Right ventricle myocardium inferior (tissue), 1 donor: ENCODE measurements around the gene STAT6. TPM values are rescaled to one million over a fixed set of nuclear protein-coding genes. Genes with fewer than 3 reads are reported as not detected.
"Not testable (repeated sequence)": the region's sequence is repeated elsewhere in the genome, so short reads cannot be mapped to it uniquely, and the experiment has no call there.

Experiments used
- ATAC-seq: fragments of 200-7000 bp; cut with Tn5 transposase; one replicate; pipeline ENCODE4 v1.9.1; 2020; ENCODE audit warnings: mild to moderate bottlenecking, moderate library complexity
- DNase-seq: peaks from one replicate; pipeline ENCODE4 v3.0.0; 2021; ENCODE audit errors: missing footprints
- intact Hi-C: fragments of 100-400 bp; cut with DNase I; formaldehyde crosslinking; loops from one replicate; pipeline ENCODE4 v1.11.0; 2022
- total RNA-seq: library from RNA; stranded (reverse); fragmentation: NEBNext Ultra II Directional; extraction: Animal tissue kit (Norgen Biotek cat#: 25700); gene quantifications from one replicate; pipeline ENCODE4 v1.2.1, GENCODE V29; 2021
- donor health status: DM: no; HTN: yes; CAD: no; lungs with severe emphysema.

Gene STAT6
- total RNA-seq, 1 donor from 2014 or later, result 58.3 TPM

- intact Hi-C loops, result loop anchor here (1.0 kb wide), 1 partner anchor 9 kb away; no protein-coding TSS in a partner anchor
Measured at GRCh38 chr12:57078519-57079404, 32.4 kb downstream of the STAT6 start, which contains the start of gene NEMP1. Gene NEMP1 (minus strand): TSS chr12:57078791. CDS start chr12:57078745, 46 bp downstream.

GRCh38 chr12:57073566-57074450 is 37.4 kb downstream of the STAT6 start:
- not testable (repeated sequence) for DNase-seq, ATAC-seq
- intact Hi-C loops, result loop anchor here (2.0 kb wide), 1 partner anchor 107 kb away; no protein-coding TSS in a partner anchor

More at GRCh38 chr12:57078519-57079404, 32.4 kb downstream of the STAT6 start, which contains the start of gene NEMP1:
- DNase-seq (peak; percentile 96), ATAC-seq (peak; percentile 100)

- ATAC-seq (no peak), DNase-seq (no peak)
- intact Hi-C loops, result no loop called here
Measured at GRCh38 chr12:57072661-57073060, 38.5 kb downstream of the STAT6 start.

- ATAC-seq (peak; percentile 94), DNase-seq (peak; percentile 68)
- intact Hi-C loops, result loop anchor here (1.0 kb wide), 1 partner anchor 43 kb away; no protein-coding TSS in a partner anchor
Measured at GRCh38 chr12:57069523-57069922, 41.6 kb downstream of the STAT6 start.

- intact Hi-C loops, result no loop called here
- DNase-seq (no peak), ATAC-seq (no peak)
Measured at GRCh38 chr12:57066245-57066644, 44.9 kb downstream of the STAT6 start.

- DNase-seq (no peak), ATAC-seq (no peak)
- intact Hi-C loops, result loop anchor here (5.0 kb wide), 1 partner anchor 307 kb away; no protein-coding TSS in a partner anchor
Measured at GRCh38 chr12:57063991-57064685, 47.0 kb downstream of the STAT6 start.

GRCh38 chr12:57058454-57058853 is 52.7 kb downstream of the STAT6 start:
- intact Hi-C loops, result loop anchor here (5.0 kb wide), 1 partner anchor 46 kb away; no protein-coding TSS in a partner anchor

GRCh38 chr12:57057067-57057751 is 54.0 kb downstream of the STAT6 start:
- intact Hi-C loops, result loop anchor here (5.0 kb wide), 1 partner anchor 45 kb away; no protein-coding TSS in a partner anchor
- ATAC-seq (no peak), DNase-seq (no peak)

More at GRCh38 chr12:57058454-57058853, 52.7 kb downstream of the STAT6 start:
- ATAC-seq (no peak), DNase-seq (no peak)

GRCh38 chr12:57055824-57056223 is 55.3 kb downstream of the STAT6 start:
- no peak for ATAC-seq
- no peak for DNase-seq
- intact Hi-C loops, result loop anchor here (5.0 kb wide), 1 partner anchor 44 kb away; no protein-coding TSS in a partner anchor

- DNase-seq, ATAC-seq, intact Hi-C loops: not testable (repeated sequence)
Measured at GRCh38 chr12:57053901-57054300, 57.3 kb downstream of the STAT6 start.

GRCh38 chr12:57053146-57053545 is 58.0 kb downstream of the STAT6 start:
- DNase-seq, ATAC-seq, intact Hi-C loops: not testable (repeated sequence)

- DNase-seq (no peak), ATAC-seq (no peak)
- intact Hi-C loops, result no loop called here
Measured at GRCh38 chr12:57051011-57051410, 60.2 kb downstream of the STAT6 start.

GRCh38 chr12:57049890-57050289 is 61.3 kb downstream of the STAT6 start, which contains the start of gene MYO1A:
Gene MYO1A (minus strand): TSS chr12:57050129. CDS start chr12:57048323, 1,806 bp downstream.
- intact Hi-C loops, result no loop called here
- no peak for DNase-seq
- no peak for ATAC-seq

GRCh38 chr12:57049119-57049446 is 62.1 kb downstream of the STAT6 start:
- DNase-seq (no peak), ATAC-seq (no peak)
- intact Hi-C loops, result no loop called here

GRCh38 chr12:57048423-57049118 is 62.6 kb downstream of the STAT6 start:
- intact Hi-C loops, result no loop called here
- no peak for DNase-seq
- no peak for ATAC-seq

- intact Hi-C loops, result no loop called here
- DNase-seq (no peak), ATAC-seq (no peak)
Measured at GRCh38 chr12:57047981-57048380, 63.2 kb downstream of the STAT6 start.
